Measurements from ENCODE around the gene NFIC.
"Not testable (repeated sequence)": the region's sequence is repeated elsewhere in the genome, so short reads cannot be mapped to it uniquely, and the experiment has no call there.

The NFIC gene

GRCh38 chr19:3452942-3453214, 86.5 kb downstream of the NFIC start:
- not testable (repeated sequence) for DNase-seq (ENCODE audit: low read depth)

GRCh38 chr19:3453840-3454239, 87.5 kb downstream of the NFIC start:
- DNase-seq (ENCODE audit: low read depth): no peak

- no peak for DNase-seq (ENCODE audit: low read depth)
Measured at GRCh38 chr19:3454656-3455392, 88.4 kb downstream of the NFIC start.

GRCh38 chr19:3455393-3455955, 89.1 kb downstream of the NFIC start:
- no peak for DNase-seq (ENCODE audit: low read depth)

GRCh38 chr19:3455960-3456601, 89.7 kb downstream of the NFIC start:
- no peak for DNase-seq (ENCODE audit: low read depth)

- no peak for DNase-seq (ENCODE audit: low read depth)
Measured at GRCh38 chr19:3456925-3457527, 90.6 kb downstream of the NFIC start.

- DNase-seq (ENCODE audit: low read depth): no peak
Measured at GRCh38 chr19:3457528-3458228, 91.3 kb downstream of the NFIC start.

- no peak for DNase-seq (ENCODE audit: low read depth)
Measured at GRCh38 chr19:3458229-3459088, 92.1 kb downstream of the NFIC start.

- no peak for DNase-seq (ENCODE audit: low read depth)
Measured at GRCh38 chr19:3459089-3459881, 92.9 kb downstream of the NFIC start.

GRCh38 chr19:3459965-3460582, 93.7 kb downstream of the NFIC start:
- no peak for DNase-seq (ENCODE audit: low read depth)

GRCh38 chr19:3462991-3463713, 96.8 kb downstream of the NFIC start:
- DNase-seq (ENCODE audit: low read depth): no peak

- DNase-seq (ENCODE audit: low read depth): no peak
Measured at GRCh38 chr19:3463714-3464586, 97.6 kb downstream of the NFIC start.

- no peak for DNase-seq (ENCODE audit: low read depth)
Measured at GRCh38 chr19:3464587-3465235, 98.3 kb downstream of the NFIC start.

- DNase-seq (ENCODE audit: low read depth): no peak
Measured at GRCh38 chr19:3465552-3465951, 99.2 kb downstream of the NFIC start.

- no peak for DNase-seq (ENCODE audit: low read depth)
Measured at GRCh38 chr19:3466635-3467034, 100.3 kb downstream of the NFIC start.

- DNase-seq (ENCODE audit: low read depth): no peak
Measured at GRCh38 chr19:3467437-3468198, 101.2 kb downstream of the NFIC start.

GRCh38 chr19:3468211-3468610, 101.8 kb downstream of the NFIC start:
- no peak for DNase-seq (ENCODE audit: low read depth)

All from stimulated activated CD8-positive, alpha-beta memory T cell treated with anti-CD3 and anti-CD28 coated beads, Interleukin-12 subunit alpha, Interleukin-12 subunit beta, amount 100 ng/mL, for 4 hours (primary cell).